MM.1S (cell line): ENCODE data around the gene NDUFS7.

Experiments used
- DNase-seq: peaks from one replicate; pipeline ENCODE4 v3.0.0-alpha.2; 2015
- H2AFZ ChIP-seq: fragments of 300-600 bp; sonication (generic); 2 replicates; pipeline ENCODE4 v1.6.0; 2016; ENCODE audit warnings: antibody characterized with exemption, low read length
- H3F3A ChIP-seq: fragments of 300-600 bp; sonication (generic); 2 replicates; pipeline ENCODE4 v1.6.1; 2016; ENCODE audit warnings: mild to moderate bottlenecking, antibody characterized with exemption, low read length, moderate library complexity, mixed read lengths; ENCODE audit not compliant: insufficient read depth
- H3K27ac ChIP-seq: fragments of 300-600 bp; sonication (generic); 2 replicates; pipeline ENCODE4 v1.5.1; 2016; ENCODE audit warnings: mild to moderate bottlenecking, low read length
- H3K27me3 ChIP-seq: fragments of 300-600 bp; sonication (generic); replicated peaks from 2 replicates; pipeline ENCODE4 v1.6.0; 2016; ENCODE audit warnings: low read length; ENCODE audit not compliant: insufficient read depth
- H3K36me3 ChIP-seq: fragments of 300-600 bp; sonication (generic); replicated peaks from 2 replicates; pipeline ENCODE4 v1.6.1; 2016; ENCODE audit warnings: mild to moderate bottlenecking, low read length, mixed read lengths; ENCODE audit not compliant: insufficient read depth
- H3K4me1 ChIP-seq: fragments of 300-600 bp; sonication (generic); 2 replicates; pipeline ENCODE4 v1.6.1; 2016; ENCODE audit warnings: low read length, mixed read lengths
- H3K4me2 ChIP-seq: fragments of 300-600 bp; sonication (generic); 2 replicates; pipeline ENCODE4 v1.6.0; 2016; ENCODE audit warnings: low read depth, low read length
- H3K4me3 ChIP-seq: fragments of 300-600 bp; sonication (generic); 2 replicates; pipeline ENCODE4 v1.5.1; 2016; ENCODE audit warnings: low read length, mixed read lengths
- H3K79me2 ChIP-seq: fragments of 300-600 bp; sonication (generic); 2 replicates; pipeline ENCODE4 v1.6.1; 2016; ENCODE audit warnings: mixed run types, low read length, mixed read lengths
- H3K9ac ChIP-seq: fragments of 300-600 bp; sonication (generic); 2 replicates; pipeline ENCODE4 v1.6.1; 2016; ENCODE audit warnings: low read length, mixed read lengths
- H3K9me2 ChIP-seq: fragments of 300-600 bp; sonication (generic); replicated peaks from 2 replicates; pipeline ENCODE4 v1.6.1; 2016; ENCODE audit warnings: mild to moderate bottlenecking, low read length, mixed read lengths; ENCODE audit not compliant: insufficient read depth
- H3K9me3 ChIP-seq: fragments of 300-600 bp; sonication (generic); replicated peaks from 2 replicates; pipeline ENCODE4 v1.6.1; 2016; ENCODE audit warnings: mild to moderate bottlenecking, low read length, mixed read lengths; ENCODE audit not compliant: insufficient read depth
- H4K20me1 ChIP-seq: fragments of 300-600 bp; sonication (generic); 2 replicates; pipeline ENCODE4 v1.6.1; 2016; ENCODE audit warnings: mild to moderate bottlenecking, low read length, moderate library complexity, mixed read lengths; ENCODE audit not compliant: insufficient read depth
- EZH2 ChIP-seq: fragments of 300-600 bp; sonication (generic); optimal IDR thresholded peaks from 2 replicates; pipeline ENCODE3; 2017; ENCODE audit warnings: low read depth, mild to moderate bottlenecking, antibody characterized with exemption, low read length, mixed read lengths
- EZH2phosphoT487 ChIP-seq: fragments of 300-600 bp; sonication (generic); IDR thresholded peaks from 2 replicates; pipeline ENCODE4 v1.6.1; 2018; ENCODE audit warnings: antibody characterized with exemption, low read length
- TF ChIP-seq, protein P1 (sequence below): fragments of 300-600 bp; sonication (generic); IDR thresholded peaks from 2 replicates; pipeline ENCODE4 v1.5.1; 2016; ENCODE audit warnings: antibody characterized with exemption, low read length, mixed read lengths

NDUFS7 gene

DNA sequence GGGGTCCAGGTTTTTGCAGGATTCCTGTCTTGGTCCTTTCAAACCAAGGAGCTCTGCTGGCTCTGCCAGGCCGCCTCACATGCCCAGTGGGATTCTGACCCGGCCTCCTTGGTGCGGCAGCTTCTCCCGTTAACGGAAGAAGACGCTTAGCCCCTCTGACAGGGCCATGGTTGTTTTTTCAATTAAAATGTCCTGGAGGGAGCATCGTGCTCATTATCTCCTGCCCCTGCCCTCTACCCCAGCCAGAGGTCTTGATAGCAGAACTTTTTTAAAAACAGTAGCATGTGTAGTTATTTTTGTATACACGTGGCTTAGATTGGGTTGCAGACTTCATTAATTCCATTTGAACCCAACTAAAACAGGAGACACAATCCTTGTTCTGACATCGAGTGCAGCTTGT lies 43.0 kb downstream of the NDUFS7 start:
- no peak overlapping the region for H3K9ac ChIP-seq
- no peak overlapping the region for H3K4me3 ChIP-seq
- no peak for DNase-seq
- H3K4me2 ChIP-seq: no peak overlapping the region
- no peak overlapping the region for H3K27ac ChIP-seq
- no peaks in the 10 kb centered on the region for H3K9me2 ChIP-seq
- 0 out of 2 replicates have a peak, but pooled peaks cover 7% of the 10 kb centered on the region for H4K20me1 ChIP-seq
- H3K27me3 ChIP-seq: no peaks in the 10 kb centered on the region
- no peaks in the 10 kb centered on the region for H3K4me1 ChIP-seq
- peaks cover 4% of the 10 kb centered on the region; the same call in 1 of the 2 replicates for H3F3A ChIP-seq
- TF ChIP-seq, protein P1, sequence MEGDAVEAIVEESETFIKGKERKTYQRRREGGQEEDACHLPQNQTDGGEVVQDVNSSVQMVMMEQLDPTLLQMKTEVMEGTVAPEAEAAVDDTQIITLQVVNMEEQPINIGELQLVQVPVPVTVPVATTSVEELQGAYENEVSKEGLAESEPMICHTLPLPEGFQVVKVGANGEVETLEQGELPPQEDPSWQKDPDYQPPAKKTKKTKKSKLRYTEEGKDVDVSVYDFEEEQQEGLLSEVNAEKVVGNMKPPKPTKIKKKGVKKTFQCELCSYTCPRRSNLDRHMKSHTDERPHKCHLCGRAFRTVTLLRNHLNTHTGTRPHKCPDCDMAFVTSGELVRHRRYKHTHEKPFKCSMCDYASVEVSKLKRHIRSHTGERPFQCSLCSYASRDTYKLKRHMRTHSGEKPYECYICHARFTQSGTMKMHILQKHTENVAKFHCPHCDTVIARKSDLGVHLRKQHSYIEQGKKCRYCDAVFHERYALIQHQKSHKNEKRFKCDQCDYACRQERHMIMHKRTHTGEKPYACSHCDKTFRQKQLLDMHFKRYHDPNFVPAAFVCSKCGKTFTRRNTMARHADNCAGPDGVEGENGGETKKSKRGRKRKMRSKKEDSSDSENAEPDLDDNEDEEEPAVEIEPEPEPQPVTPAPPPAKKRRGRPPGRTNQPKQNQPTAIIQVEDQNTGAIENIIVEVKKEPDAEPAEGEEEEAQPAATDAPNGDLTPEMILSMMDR: no peak
- TF ChIP-seq EZH2phosphoT487 (no peak), EZH2 (no peak)
- H2AFZ ChIP-seq: no peak overlapping the region
- H3K36me3 ChIP-seq: peaks cover 27% of the 10 kb centered on the region
- H3K9me3 ChIP-seq: no peaks in the 10 kb centered on the region
- peaks cover 68% of the 10 kb centered on the region for H3K79me2 ChIP-seq

DNA sequence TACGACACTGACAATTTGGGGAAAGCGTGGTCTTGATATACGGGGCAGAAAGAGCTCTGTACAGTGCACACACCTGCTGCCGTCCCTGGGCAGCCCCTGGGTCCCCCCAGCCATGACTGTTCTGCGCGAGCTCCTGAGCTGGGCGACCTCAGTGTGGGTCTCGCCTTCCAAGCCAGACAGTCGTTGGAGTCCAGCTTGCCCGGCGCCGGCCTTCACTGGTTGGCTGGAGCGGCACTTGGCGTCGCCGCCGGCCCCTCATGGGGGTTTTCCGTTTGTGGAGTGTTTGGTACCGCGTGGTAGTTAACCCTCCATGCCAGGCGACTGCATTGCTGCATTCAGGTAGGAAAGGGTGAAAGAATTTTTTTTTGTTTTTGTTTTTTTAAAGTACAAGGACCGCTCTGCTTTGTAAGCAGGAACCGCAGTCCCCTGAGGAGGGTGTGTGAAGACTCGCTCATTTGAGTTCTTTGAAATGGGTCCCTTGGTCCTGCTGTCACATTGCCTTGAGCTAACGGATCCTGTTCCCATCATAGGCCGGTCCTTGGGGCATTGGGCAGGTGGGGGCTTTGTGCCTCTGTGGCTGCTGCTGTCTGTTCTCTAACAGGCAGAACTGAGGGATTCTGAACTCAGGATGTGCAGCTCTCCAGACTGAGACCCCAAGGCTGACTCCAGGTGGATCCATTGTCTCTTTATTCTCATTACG lies 43.7 kb downstream of the NDUFS7 start:
- Histone ChIP-seq H4K20me1 (0 out of 2 replicates have a peak, but pooled peaks cover 3% of the 10 kb centered on the region), H3K4me2 (no peak overlapping the region), H3K9me3 (no peaks in the 10 kb centered on the region), H3K79me2 (peaks cover 68% of the 10 kb centered on the region), H3K9me2 (no peaks in the 10 kb centered on the region), H2AFZ (no peak overlapping the region), H3K27me3 (no peaks in the 10 kb centered on the region), H3F3A (peaks cover 4% of the 10 kb centered on the region; the same call in 1 of the 2 replicates), H3K9ac (no peak overlapping the region), H3K4me1 (no peaks in the 10 kb centered on the region), H3K36me3 (peaks cover 24% of the 10 kb centered on the region), H3K27ac (no peak overlapping the region), H3K4me3 (no peak overlapping the region)
- TF ChIP-seq, protein P1: no peak
- TF ChIP-seq EZH2 (no peak), EZH2phosphoT487 (no peak)
- DNase-seq: no peak

DNA sequence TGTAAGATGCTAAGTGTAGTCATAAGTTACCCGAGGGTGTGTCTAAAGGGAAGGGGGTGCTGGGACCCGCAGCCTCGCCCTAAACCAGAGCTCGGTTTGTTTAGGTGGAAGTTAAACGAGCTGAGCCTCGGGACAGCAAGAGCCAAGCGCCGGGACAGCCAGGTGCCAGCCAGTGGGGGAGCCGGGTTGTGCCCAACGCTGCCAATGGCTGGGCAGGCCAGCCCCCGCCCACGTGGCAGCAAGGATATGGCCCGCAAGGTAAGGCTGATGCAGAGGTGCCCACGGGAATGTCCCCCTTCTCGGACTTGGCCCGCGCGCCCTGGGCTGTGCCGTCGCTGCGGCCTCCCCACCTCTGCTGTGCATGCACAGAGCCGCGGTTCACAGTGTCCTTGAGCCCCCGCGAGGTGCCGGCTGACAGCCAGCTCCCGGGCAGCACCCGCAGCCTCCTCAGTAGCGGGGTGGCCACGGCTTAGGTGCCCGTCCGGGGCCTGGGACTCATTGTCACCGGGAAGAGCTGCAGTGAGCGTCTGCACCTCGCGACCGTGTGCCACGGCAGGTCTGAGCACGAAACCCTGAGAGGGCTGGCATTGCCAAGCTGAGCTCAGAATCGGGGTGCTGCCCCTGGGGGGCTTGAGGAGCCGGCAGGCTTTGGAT lies 45.2 kb downstream of the NDUFS7 start:
- no peak for DNase-seq
- peaks cover 67% of the 10 kb centered on the region for H3K79me2 ChIP-seq
- no peak overlapping the region for H2AFZ ChIP-seq
- H3K9me3 ChIP-seq: no peaks in the 10 kb centered on the region
- TF ChIP-seq, protein P1: no peak
- TF ChIP-seq EZH2phosphoT487 (no peak), EZH2 (no peak)
- 0 out of 2 replicates have a peak, but pooled peaks cover 2% of the 10 kb centered on the region for H4K20me1 ChIP-seq
- H3K27ac ChIP-seq: no peak overlapping the region
- no peak overlapping the region for H3K9ac ChIP-seq
- H3K4me3 ChIP-seq: no peak overlapping the region
- no peaks in the 10 kb centered on the region for H3F3A ChIP-seq
- no peaks in the 10 kb centered on the region for H3K4me1 ChIP-seq
- H3K27me3 ChIP-seq: no peaks in the 10 kb centered on the region
- no peaks in the 10 kb centered on the region for H3K9me2 ChIP-seq
- peaks cover 12% of the 10 kb centered on the region; the same call in 1 of the 2 replicates for H3K36me3 ChIP-seq
- no peak overlapping the region for H3K4me2 ChIP-seq
